Esophagus squamous epithelium (tissue), 4 donors: ENCODE data around the gene CCNY.

Experiments
- POLR2A ChIP-seq, 4 donors: fragments of 450-650 bp; IDR thresholded peaks; one replicate each; pipeline ENCODE4 v1.6.1; 2017; ENCODE audit warnings: antibody characterized with exemption in 4 of 4, mild to moderate bottlenecking in 4 of 4, moderate library complexity in 3 of 4
- TF ChIP-seq, protein P1 (sequence below), 6 experiments: fragments of 450-650 bp in 4 of 6; fragments of 200-600 bp in 2 of 6; sonication (generic) in 2 of 6; IDR thresholded peaks; one replicate each; pipeline ENCODE4 v1.5.1; 2016 to 2019; ENCODE audit warnings: antibody characterized with exemption in 6 of 6, mild to moderate bottlenecking in 4 of 6, moderate library complexity in 4 of 6

DNA sequence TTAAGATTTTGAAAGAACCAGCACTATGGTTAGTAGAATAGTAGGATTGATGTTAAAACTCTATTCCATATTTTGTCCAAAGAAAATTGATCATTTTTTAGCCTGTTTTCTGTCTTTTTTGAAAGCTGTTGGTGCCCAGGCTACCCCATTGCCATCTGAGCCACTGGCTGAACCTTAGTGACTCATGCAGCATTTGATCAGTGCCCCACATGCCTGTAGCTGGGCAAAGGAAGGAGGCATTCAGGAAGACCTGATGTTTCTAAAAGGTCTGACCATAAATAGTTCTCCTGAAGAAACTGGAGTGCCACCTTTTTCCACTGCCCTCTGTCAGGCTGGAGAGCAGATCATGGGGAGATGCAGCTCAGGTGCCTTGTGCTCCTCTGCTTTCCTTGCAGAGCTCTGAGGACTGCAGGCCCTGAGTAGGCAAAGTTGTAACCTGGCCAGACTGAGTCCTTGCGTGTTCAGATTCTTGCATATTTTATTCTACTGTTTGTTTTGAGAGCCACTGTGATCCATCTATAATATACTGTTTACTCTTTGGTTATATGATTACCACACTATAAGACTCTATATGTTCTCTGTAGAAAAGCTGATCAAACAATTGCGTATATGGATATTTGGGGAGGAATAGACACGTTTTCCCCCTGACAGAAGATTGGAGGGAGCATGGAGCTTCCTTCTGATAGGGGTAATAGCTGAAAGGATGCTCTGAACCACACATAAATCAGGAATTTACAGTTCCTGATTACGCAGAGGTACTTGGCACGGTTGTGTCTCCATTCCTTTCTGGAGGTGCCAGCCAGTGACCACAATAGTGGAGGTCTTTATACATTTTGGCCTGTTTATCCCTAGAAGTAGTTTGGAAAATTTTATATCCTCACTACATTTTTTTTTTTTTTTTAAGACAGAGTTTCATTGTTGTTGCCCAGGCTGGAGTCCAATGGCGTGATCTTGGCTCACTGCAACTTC is 219.9 kb downstream of the CCNY start:
- TF ChIP-seq, protein P1, sequence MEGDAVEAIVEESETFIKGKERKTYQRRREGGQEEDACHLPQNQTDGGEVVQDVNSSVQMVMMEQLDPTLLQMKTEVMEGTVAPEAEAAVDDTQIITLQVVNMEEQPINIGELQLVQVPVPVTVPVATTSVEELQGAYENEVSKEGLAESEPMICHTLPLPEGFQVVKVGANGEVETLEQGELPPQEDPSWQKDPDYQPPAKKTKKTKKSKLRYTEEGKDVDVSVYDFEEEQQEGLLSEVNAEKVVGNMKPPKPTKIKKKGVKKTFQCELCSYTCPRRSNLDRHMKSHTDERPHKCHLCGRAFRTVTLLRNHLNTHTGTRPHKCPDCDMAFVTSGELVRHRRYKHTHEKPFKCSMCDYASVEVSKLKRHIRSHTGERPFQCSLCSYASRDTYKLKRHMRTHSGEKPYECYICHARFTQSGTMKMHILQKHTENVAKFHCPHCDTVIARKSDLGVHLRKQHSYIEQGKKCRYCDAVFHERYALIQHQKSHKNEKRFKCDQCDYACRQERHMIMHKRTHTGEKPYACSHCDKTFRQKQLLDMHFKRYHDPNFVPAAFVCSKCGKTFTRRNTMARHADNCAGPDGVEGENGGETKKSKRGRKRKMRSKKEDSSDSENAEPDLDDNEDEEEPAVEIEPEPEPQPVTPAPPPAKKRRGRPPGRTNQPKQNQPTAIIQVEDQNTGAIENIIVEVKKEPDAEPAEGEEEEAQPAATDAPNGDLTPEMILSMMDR (IDR thresholded peaks at IDR 0.05) = no peak
- no peak for TF ChIP-seq POLR2A (IDR thresholded peaks at IDR 0.05)
